HCT116 (cell line): ENCODE data around the gene KDM6B. TPM values are rescaled to one million over a fixed set of nuclear protein-coding genes. Genes with fewer than 3 reads are reported as not detected.

Source experiments
- ATAC-seq: fragments of 200-7000 bp; cut with Tn5 transposase; 2 replicates; pipeline ENCODE4 v1.9.1; 2020; ENCODE audit warnings: mild to moderate bottlenecking, moderate library complexity
- BruUV-seq: library from RNA; stranded (reverse); fragments of 400-500 nt; replicated peaks from 2 replicates; lab custom pipeline; 2021; lab: Mats Ljungman, UMichigan
- CTCF ChIA-PET: fragments of 300-600 bp; sonication (Branson Sonifier 250); formaldehyde crosslinking; loops from one replicate; lab custom pipeline; 2021; ENCODE audit warnings: antibody characterized with exemption; lab: Charles Lee
- POLR2A ChIA-PET: fragments of 300-600, 350-600 bp; sonication (Branson Sonifier 250); formaldehyde crosslinking; loops from one replicate; lab custom pipeline; 2021; ENCODE audit warnings: antibody characterized with exemption; lab: Charles Lee
- RAD21 ChIA-PET, 2 experiments: fragments of 300-600 bp; sonication (Branson Sonifier 250); formaldehyde crosslinking; loops; one replicate each; lab custom pipeline; 2023; ENCODE audit warnings: low total read pairs in 2 of 2; ENCODE audit not compliant: uncharacterized antibody in 2 of 2, unreplicated experiment in 2 of 2, low non-redundant PET in 1 of 2; lab: Charles Lee
- DNase-seq: peaks from one replicate; pipeline ENCODE4 v3.0.0-alpha.2; 2010; ENCODE audit warnings: low read depth, low spot score
- H2AFZ ChIP-seq: fragments of 200-600 bp; shearing (Covaris generic), sonication (generic); 2 replicates; pipeline ENCODE4 v1.6.1; 2017; ENCODE audit warnings: low read depth, mixed run types, mixed read lengths, antibody characterized with exemption, low read length; ENCODE audit not compliant: poor library complexity, severe bottlenecking
- H3K27ac ChIP-seq: 2 replicates; pipeline ENCODE4 v1.5.1; 2012; ENCODE audit warnings: low read depth, low read length
- H3K27me3 ChIP-seq: fragments of 200-600 bp; sonication (generic); 2 replicates; pipeline ENCODE4 v1.6.1; 2016; ENCODE audit warnings: mixed run types, low read length, mixed read lengths; ENCODE audit not compliant: insufficient read depth
- H3K36me3 ChIP-seq, 2 experiments: fragments of 200-500 bp in 1 of 2; fragments of 200-600 bp in 1 of 2; sonication (Bioruptor generic) in 1 of 2; sonication (generic) in 1 of 2; 2 replicates each; pipeline versions ENCODE4 v1.5.1 to v1.6.1; 2014 to 2016; ENCODE audit warnings: low read length in 2 of 2, inconsistent platforms in 1 of 2, mixed read lengths in 1 of 2, mixed run types in 1 of 2; ENCODE audit not compliant: insufficient read depth in 2 of 2, control insufficient read depth in 1 of 2
- H3K4me1 ChIP-seq, 2 experiments: fragments of 200-600 bp in 1 of 2; sonication (generic) in 1 of 2; 2 replicates each; pipeline versions ENCODE4 v1.5.1 to v1.6.1; 2012 to 2017; ENCODE audit warnings: low read length in 2 of 2, inconsistent platforms in 1 of 2, mild to moderate bottlenecking in 1 of 2, mixed read lengths in 1 of 2, mixed run types in 1 of 2, moderate library complexity in 1 of 2; ENCODE audit not compliant: insufficient read depth in 2 of 2, control insufficient read depth in 1 of 2
- H3K4me2 ChIP-seq: fragments of 200-600 bp; sonication (generic); 2 replicates; pipeline ENCODE4 v1.6.1; 2017; ENCODE audit warnings: mixed run types, low read length, mixed read lengths
- H3K4me3 ChIP-seq, 2 experiments: fragments of 200-600 bp in 1 of 2; sonication (generic) in 1 of 2; replicated peaks in 1 of 2; 2 replicates each; pipeline ENCODE4 v1.5.1; 2011 to 2016; ENCODE audit warnings: low read length in 2 of 2, control low read depth in 1 of 2, low read depth in 1 of 2, mild to moderate bottlenecking in 1 of 2, mixed read lengths in 1 of 2, mixed run types in 1 of 2
- H3K79me2 ChIP-seq: fragments of 200-600 bp; sonication (generic); 2 replicates; pipeline ENCODE4 v1.6.1; 2017; ENCODE audit warnings: mild to moderate bottlenecking, mixed run types, low read length, moderate library complexity, mixed read lengths; ENCODE audit not compliant: insufficient read depth
- H3K9ac ChIP-seq: fragments of 200-600 bp; sonication (generic); 2 replicates; pipeline ENCODE4 v1.6.1; 2016; ENCODE audit warnings: low read length, mixed read lengths
- H3K9me2 ChIP-seq: fragments of 200-600 bp; sonication (generic), shearing (Covaris generic); 2 replicates; pipeline ENCODE4 v1.6.1; 2017; ENCODE audit warnings: mixed run types, mild to moderate bottlenecking, moderate library complexity; ENCODE audit not compliant: insufficient read depth
- H3K9me3 ChIP-seq, 2 experiments: fragments of 200-500 bp in 1 of 2; fragments of 200-600 bp in 1 of 2; sonication (Bioruptor generic) in 1 of 2; sonication (generic) in 1 of 2; 2 replicates each; pipeline ENCODE4 v1.6.1; 2014 to 2017; ENCODE audit warnings: low read length in 2 of 2, mixed read lengths in 2 of 2, inconsistent platforms in 1 of 2, low read depth in 1 of 2, mild to moderate bottlenecking in 1 of 2, mixed run types in 1 of 2, moderate library complexity in 1 of 2; ENCODE audit not compliant: control insufficient read depth in 1 of 2, insufficient read depth in 1 of 2
- H4K20me1 ChIP-seq: fragments of 200-600 bp; sonication (generic), shearing (Covaris generic); 2 replicates; pipeline ENCODE4 v1.6.1; 2017; ENCODE audit warnings: mixed run types, mild to moderate bottlenecking, moderate library complexity; ENCODE audit not compliant: insufficient read depth
- EGR1 ChIP-seq: IDR thresholded peaks from 2 replicates; pipeline ENCODE4 v1.6.1; 2012; ENCODE audit warnings: low read depth
- ELF1 ChIP-seq: IDR thresholded peaks from 2 replicates; pipeline ENCODE4 v1.6.1; 2012; ENCODE audit warnings: low read depth, borderline replicate concordance
- EZH2 ChIP-seq: fragments of 200-600 bp; sonication (generic); IDR thresholded peaks from 2 replicates; pipeline ENCODE4 v1.6.1; 2017; ENCODE audit warnings: antibody characterized with exemption, mixed run types
- FOSL1 ChIP-seq: IDR thresholded peaks from 2 replicates; pipeline ENCODE4 v1.6.1; 2012; ENCODE audit warnings: low read depth
- POLR2A ChIP-seq: IDR thresholded peaks from 2 replicates; pipeline ENCODE4 v1.7.0; 2011; ENCODE audit warnings: borderline replicate concordance; ENCODE audit not compliant: insufficient read depth, insufficient read length; ENCODE audit errors: extremely low read depth
- POLR2AphosphoS5 ChIP-seq: IDR thresholded peaks from 2 replicates; pipeline ENCODE4 v1.6.1; 2011; ENCODE audit warnings: mild to moderate bottlenecking, low read depth, low read length, moderate library complexity
- RAD21 ChIP-seq: IDR thresholded peaks from 2 replicates; pipeline ENCODE4 v1.6.1; 2012; ENCODE audit warnings: low read depth, mild to moderate bottlenecking
- SIN3A ChIP-seq: IDR thresholded peaks from 2 replicates; pipeline ENCODE4 v1.6.1; 2012; ENCODE audit warnings: low read depth
- YY1 ChIP-seq: IDR thresholded peaks from 2 replicates; pipeline ENCODE4 v1.6.1; 2011; ENCODE audit warnings: low read length, low read depth, moderate library complexity, mild to moderate bottlenecking; ENCODE audit not compliant: insufficient replicate concordance; ENCODE audit errors: extremely low read depth
- ZBTB33 ChIP-seq: IDR thresholded peaks from 2 replicates; pipeline ENCODE4 v1.6.1; 2011; ENCODE audit warnings: mild to moderate bottlenecking, low read length, moderate library complexity; ENCODE audit not compliant: insufficient replicate concordance; ENCODE audit errors: extremely low read depth
- ZFX ChIP-seq: fragments of 450-650 bp; IDR thresholded peaks from 2 replicates; pipeline ENCODE4 v1.6.1; 2017
- ZNF274 ChIP-seq: fragments of 200-500 bp; sonication (Bioruptor generic); IDR thresholded peaks from 2 replicates; pipeline ENCODE4 v1.6.1; 2014; ENCODE audit warnings: mild to moderate bottlenecking, low read depth, low read length, inconsistent platforms
- intact Hi-C: fragments of 100-400 bp; cut with micrococcal nuclease; formaldehyde crosslinking; loops from 2 replicates; pipeline ENCODE4 v1.10.0; 2022
- total RNA-seq: library from RNA; stranded (reverse); gene quantifications from one replicate; pipeline ENCODE4 v1.2.1, GENCODE V29; 2021; ENCODE audit not compliant: unreplicated experiment
- TF ChIP-seq, protein P1 (sequence below), 3 experiments: fragments of 200-600 bp in 1 of 3; sonication (generic) in 1 of 3; IDR thresholded peaks in 2 of 3; conservative IDR thresholded peaks in 1 of 3; 2 replicates each; pipeline ENCODE4 v1.5.1; 2012 to 2017; ENCODE audit warnings: low read depth in 2 of 3, low read length in 2 of 3, antibody characterized with exemption in 1 of 3, borderline replicate concordance in 1 of 3, control low read depth in 1 of 3, mild to moderate bottlenecking in 1 of 3, mixed read lengths in 1 of 3, mixed run types in 1 of 3, moderate library complexity in 1 of 3; ENCODE audit not compliant: insufficient read depth in 1 of 3
- TF ChIP-seq, protein P2 (sequence below): IDR thresholded peaks from 2 replicates; pipeline ENCODE4 v1.6.1; 2012
- TF ChIP-seq, protein P3 (sequence below): IDR thresholded peaks from 2 replicates; pipeline ENCODE4 v1.6.1; 2012; ENCODE audit warnings: low read depth

KDM6B gene
- total RNA-seq, 1 experiment from 2014 or later = 42.1 TPM

- H3K79me2 ChIP-seq = peaks cover 42% of the 10 kb centered on the region
- TF ChIP-seq ZNF274 (no peak), ZFX (peak; percentile 60; the same call in 1 of the 2 replicates), RAD21 (peak; percentile 58), ZBTB33 (peak; percentile 96), FOSL1 (no peak), EZH2 (no peak), POLR2A (peak; percentile 12), POLR2AphosphoS5 (peak; percentile 84), EGR1 (0 out of 2 replicates have a peak, but pooled peaks have one; percentile 66), ELF1 (no peak; the same call in 1 of the 2 replicates), SIN3A (peak; percentile 91), YY1 (peak; percentile 85)
- TF ChIP-seq, protein P1, sequence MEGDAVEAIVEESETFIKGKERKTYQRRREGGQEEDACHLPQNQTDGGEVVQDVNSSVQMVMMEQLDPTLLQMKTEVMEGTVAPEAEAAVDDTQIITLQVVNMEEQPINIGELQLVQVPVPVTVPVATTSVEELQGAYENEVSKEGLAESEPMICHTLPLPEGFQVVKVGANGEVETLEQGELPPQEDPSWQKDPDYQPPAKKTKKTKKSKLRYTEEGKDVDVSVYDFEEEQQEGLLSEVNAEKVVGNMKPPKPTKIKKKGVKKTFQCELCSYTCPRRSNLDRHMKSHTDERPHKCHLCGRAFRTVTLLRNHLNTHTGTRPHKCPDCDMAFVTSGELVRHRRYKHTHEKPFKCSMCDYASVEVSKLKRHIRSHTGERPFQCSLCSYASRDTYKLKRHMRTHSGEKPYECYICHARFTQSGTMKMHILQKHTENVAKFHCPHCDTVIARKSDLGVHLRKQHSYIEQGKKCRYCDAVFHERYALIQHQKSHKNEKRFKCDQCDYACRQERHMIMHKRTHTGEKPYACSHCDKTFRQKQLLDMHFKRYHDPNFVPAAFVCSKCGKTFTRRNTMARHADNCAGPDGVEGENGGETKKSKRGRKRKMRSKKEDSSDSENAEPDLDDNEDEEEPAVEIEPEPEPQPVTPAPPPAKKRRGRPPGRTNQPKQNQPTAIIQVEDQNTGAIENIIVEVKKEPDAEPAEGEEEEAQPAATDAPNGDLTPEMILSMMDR (IDR thresholded peaks at IDR 0.05 in 2 of 3, conservative IDR thresholded peaks at IDR 0.05 in 1 of 3; ENCODE audit: borderline replicate concordance in 1 of 3, insufficient read depth in 1 of 3, low read depth in 2 of 3, low read length in 2 of 3) = peak; percentile 32 to 48 (median 40); a peak in 5 of 6 replicates
- TF ChIP-seq, protein P2, sequence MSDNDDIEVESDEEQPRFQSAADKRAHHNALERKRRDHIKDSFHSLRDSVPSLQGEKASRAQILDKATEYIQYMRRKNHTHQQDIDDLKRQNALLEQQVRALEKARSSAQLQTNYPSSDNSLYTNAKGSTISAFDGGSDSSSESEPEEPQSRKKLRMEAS = peak; percentile 72; the same call in 1 of the 2 replicates
- TF ChIP-seq, protein P3, sequence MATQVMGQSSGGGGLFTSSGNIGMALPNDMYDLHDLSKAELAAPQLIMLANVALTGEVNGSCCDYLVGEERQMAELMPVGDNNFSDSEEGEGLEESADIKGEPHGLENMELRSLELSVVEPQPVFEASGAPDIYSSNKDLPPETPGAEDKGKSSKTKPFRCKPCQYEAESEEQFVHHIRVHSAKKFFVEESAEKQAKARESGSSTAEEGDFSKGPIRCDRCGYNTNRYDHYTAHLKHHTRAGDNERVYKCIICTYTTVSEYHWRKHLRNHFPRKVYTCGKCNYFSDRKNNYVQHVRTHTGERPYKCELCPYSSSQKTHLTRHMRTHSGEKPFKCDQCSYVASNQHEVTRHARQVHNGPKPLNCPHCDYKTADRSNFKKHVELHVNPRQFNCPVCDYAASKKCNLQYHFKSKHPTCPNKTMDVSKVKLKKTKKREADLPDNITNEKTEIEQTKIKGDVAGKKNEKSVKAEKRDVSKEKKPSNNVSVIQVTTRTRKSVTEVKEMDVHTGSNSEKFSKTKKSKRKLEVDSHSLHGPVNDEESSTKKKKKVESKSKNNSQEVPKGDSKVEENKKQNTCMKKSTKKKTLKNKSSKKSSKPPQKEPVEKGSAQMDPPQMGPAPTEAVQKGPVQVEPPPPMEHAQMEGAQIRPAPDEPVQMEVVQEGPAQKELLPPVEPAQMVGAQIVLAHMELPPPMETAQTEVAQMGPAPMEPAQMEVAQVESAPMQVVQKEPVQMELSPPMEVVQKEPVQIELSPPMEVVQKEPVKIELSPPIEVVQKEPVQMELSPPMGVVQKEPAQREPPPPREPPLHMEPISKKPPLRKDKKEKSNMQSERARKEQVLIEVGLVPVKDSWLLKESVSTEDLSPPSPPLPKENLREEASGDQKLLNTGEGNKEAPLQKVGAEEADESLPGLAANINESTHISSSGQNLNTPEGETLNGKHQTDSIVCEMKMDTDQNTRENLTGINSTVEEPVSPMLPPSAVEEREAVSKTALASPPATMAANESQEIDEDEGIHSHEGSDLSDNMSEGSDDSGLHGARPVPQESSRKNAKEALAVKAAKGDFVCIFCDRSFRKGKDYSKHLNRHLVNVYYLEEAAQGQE = no peak
- H3K4me1 ChIP-seq = peaks cover 10 to 28% of the 10 kb centered on the region in 2 experiments; a peak in 3 of 4 replicates
- H3K9ac ChIP-seq = peak within 1 kb of the TSS; percentile 93
- ChIA-PET POLR2A (interaction anchor here (0.6 to 2.6 kb wide), 17 partner anchors 13 to 453 kb away, joined by 3 to 45 read pairs (median 4); partner anchors contain the start of genes CNTROB, KDM6B, TMEM256 and TP53), CTCF (interaction anchor here (0.6 to 1.7 kb wide), 16 partner anchors 12 to 201 kb away, joined by 3 to 12 read pairs (median 5); partner anchors contain the start of genes KDM6B and TP53), RAD21 (interaction anchor here (0.5 to 1.7 kb wide), 5 partner anchors 21 to 113 kb away, joined by 3 to 6 read pairs (median 4); no protein-coding TSS in a partner anchor)
- peak; percentile 99 for DNase-seq
- H4K20me1 ChIP-seq = no peaks in the 10 kb centered on the region
- peak; percentile 85 for ATAC-seq
- TSS peak; percentile 94 for BruUV-seq
- H3K9me3 ChIP-seq = no peaks in the 10 kb centered on the region
- no peaks in the 10 kb centered on the region for H3K27me3 ChIP-seq
- H3K4me3 ChIP-seq = peak within 1 kb of the TSS; percentile 67 to 94
- peaks cover 7 to 29% of the 10 kb centered on the region in 2 experiments; a peak in 3 of 4 replicates for H3K36me3 ChIP-seq
- no peaks in the 10 kb centered on the region for H3K9me2 ChIP-seq
- peak within 1 kb of the TSS; percentile 99 for H3K4me2 ChIP-seq
- intact Hi-C loops = loop anchor here (1.0 to 2.0 kb wide), 2 partner anchors 22 to 30 kb away; partner anchors contain the start of gene KDM6B
- peak within 1 kb of the TSS; percentile 92 for H3K27ac ChIP-seq
- H2AFZ ChIP-seq = peak within 1 kb of the TSS; percentile 59
Measured at GRCh38 chr17:7856811-7857712, 23.0 kb downstream of the KDM6B start, which contains the start of gene NAA38. Gene NAA38 (minus strand): TSS chr17:7857559. CDS start chr17:7857463, 96 bp downstream.
